Neural progenitor cell (in vitro differentiated cells): ENCODE data around the gene TMC4. TPM values are rescaled to one million over a fixed set of nuclear protein-coding genes. Genes with fewer than 3 reads are reported as not detected.

Experiments used
- DNase-seq: peaks from one replicate; pipeline ENCODE4 v3.0.0-alpha.2; 2016; ENCODE audit warnings: low spot score
- H2AFZ ChIP-seq: fragments of 200-600 bp; sonication (generic); replicated peaks from 2 replicates; pipeline ENCODE4 v1.6.1; 2016; ENCODE audit warnings: antibody characterized with exemption
- H3F3A ChIP-seq: fragments of 200-600 bp; sonication (generic); 2 replicates; pipeline ENCODE4 v1.6.1; 2016; ENCODE audit warnings: antibody characterized with exemption, low read depth
- H3K27ac ChIP-seq: fragments of 200-600 bp; sonication (generic); 2 replicates; pipeline ENCODE4 v1.5.1; 2016; ENCODE audit warnings: mild to moderate bottlenecking
- H3K27me3 ChIP-seq: fragments of 200-600 bp; sonication (generic); 2 replicates; pipeline ENCODE4 v1.6.1; 2016; ENCODE audit warnings: mild to moderate bottlenecking, moderate library complexity
- H3K36me3 ChIP-seq: fragments of 200-600 bp; sonication (generic); 2 replicates; pipeline ENCODE4 v1.5.1; 2016
- H3K4me1 ChIP-seq: fragments of 200-600 bp; sonication (generic); 2 replicates; pipeline ENCODE4 v1.6.1; 2016; ENCODE audit warnings: mixed run types
- H3K4me2 ChIP-seq: fragments of 200-600 bp; sonication (generic); 2 replicates; pipeline ENCODE4 v1.6.1; 2016
- H3K4me3 ChIP-seq: fragments of 200-600 bp; sonication (generic); 2 replicates; pipeline ENCODE4 v1.5.1; 2016
- H3K79me2 ChIP-seq: fragments of 200-600 bp; sonication (generic); 2 replicates; pipeline ENCODE4 v1.6.1; 2016; ENCODE audit warnings: low read depth
- H3K9ac ChIP-seq: fragments of 200-600 bp; sonication (generic); 2 replicates; pipeline ENCODE4 v1.6.1; 2016
- H3K9me3 ChIP-seq: fragments of 200-600 bp; sonication (generic); 2 replicates; pipeline ENCODE4 v1.5.1; 2016; ENCODE audit warnings: low read depth
- H4K20me1 ChIP-seq: fragments of 200-600 bp; sonication (generic); 2 replicates; pipeline ENCODE4 v1.6.1; 2016; ENCODE audit warnings: low read depth
- H3K27ac Mint-ChIP-seq: 3 replicates; pipeline ENCODE4 v1.8.0; 2021; ENCODE audit warnings: mixed read lengths
- H3K27me3 Mint-ChIP-seq: 2 replicates; pipeline ENCODE4 v1.8.0; 2022; ENCODE audit warnings: low read depth, mild to moderate bottlenecking, inconsistent platforms, moderate library complexity, mixed read lengths; ENCODE audit not compliant: insufficient read depth
- H3K36me3 Mint-ChIP-seq: 3 replicates; pipeline ENCODE4 v1.8.0; 2021; ENCODE audit warnings: mixed read lengths
- H3K4me1 Mint-ChIP-seq: 3 replicates; pipeline ENCODE4 v1.8.0; 2021; ENCODE audit warnings: mixed read lengths
- H3K4me3 Mint-ChIP-seq: 3 replicates; pipeline ENCODE4 v1.8.0; 2021; ENCODE audit warnings: mild to moderate bottlenecking, moderate library complexity, mixed read lengths
- H3K9me3 Mint-ChIP-seq: 3 replicates; pipeline ENCODE4 v1.8.0; 2020; ENCODE audit warnings: mixed read lengths
- EZH2 ChIP-seq: fragments of 200-600 bp; sonication (generic); IDR thresholded peaks from 2 replicates; pipeline ENCODE4 v1.6.1; 2017; ENCODE audit warnings: antibody characterized with exemption, mild to moderate bottlenecking, moderate library complexity
- EZH2phosphoT487 ChIP-seq: fragments of 200-600 bp; sonication (generic); IDR thresholded peaks from 2 replicates; pipeline ENCODE4 v1.6.1; 2017; ENCODE audit warnings: antibody characterized with exemption
- total RNA-seq: library from RNA; depleted of rRNA; stranded (reverse); fragments of >200 nt; gene quantifications from 2 replicates; pipeline ENCODE4 v1.2.3, GENCODE V29; 2015; ENCODE audit warnings: low replicate concordance
- TF ChIP-seq, protein P1 (sequence below): fragments of 200-600 bp; sonication (generic); IDR thresholded peaks from 2 replicates; pipeline ENCODE4 v1.5.1; 2017; ENCODE audit warnings: antibody characterized with exemption, mild to moderate bottlenecking

Gene TMC4
- total RNA-seq, 1 donor from 2014 or later: not detected

DNA sequence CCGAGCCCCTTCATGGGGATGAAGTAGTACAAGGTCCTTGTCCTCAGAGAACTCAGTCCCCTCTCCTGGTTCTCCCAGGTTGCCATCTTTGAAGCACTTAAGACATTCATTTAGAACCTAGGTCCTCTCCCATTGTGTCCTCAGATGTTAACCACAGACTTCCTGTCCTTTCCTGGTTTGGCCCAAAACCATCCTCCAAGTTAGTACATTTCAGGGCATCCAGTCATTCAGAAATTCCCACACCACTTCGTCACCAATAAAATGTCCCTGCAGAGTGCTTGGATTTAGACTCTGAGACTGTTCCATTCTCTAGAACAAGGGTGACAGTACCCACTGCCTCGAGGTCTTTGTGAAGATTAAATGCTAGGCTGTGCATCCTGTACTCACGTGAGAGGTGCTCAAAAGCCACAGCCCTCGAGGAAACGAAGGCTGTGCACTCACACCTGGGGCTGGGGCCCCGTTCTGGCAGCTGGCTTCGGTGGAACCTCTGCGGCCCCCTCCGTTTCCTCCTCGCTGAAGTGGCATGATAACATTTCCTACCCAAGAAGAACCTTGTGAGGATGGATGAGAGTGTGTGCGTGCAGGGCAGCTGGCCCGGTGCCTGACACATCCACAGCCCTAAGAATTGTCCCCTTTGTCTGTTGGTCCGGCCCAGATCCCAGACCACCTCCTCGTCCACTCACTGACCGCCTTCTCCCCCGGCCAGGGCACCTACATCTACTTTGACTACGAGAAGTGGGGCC is 18.2 kb downstream of the TMC4 start:
- Mint-ChIP-seq H3K36me3 (peaks cover 26% of the 10 kb centered on the region), H3K27ac (peak overlapping the region; percentile 25), H3K4me1 (peaks cover 5% of the 10 kb centered on the region), H3K9me3 (peaks cover under 1% of the 10 kb centered on the region), H3K4me3 (peak overlapping the region; percentile 52), H3K27me3 (peaks cover 7% of the 10 kb centered on the region)
- H3K27me3 ChIP-seq: no peaks in the 10 kb centered on the region
- no peak overlapping the region for H3K9ac ChIP-seq
- no peaks in the 10 kb centered on the region for H3K9me3 ChIP-seq
- H3K36me3 ChIP-seq: no peaks in the 10 kb centered on the region
- no peak overlapping the region for H3K4me2 ChIP-seq
- H3F3A ChIP-seq: peaks cover 44% of the 10 kb centered on the region
- DNase-seq: no peak
- H3K79me2 ChIP-seq: peaks cover 9% of the 10 kb centered on the region
- peaks cover 4% of the 10 kb centered on the region for H3K4me1 ChIP-seq
- TF ChIP-seq EZH2phosphoT487: no peak
- no peak for TF ChIP-seq EZH2
- TF ChIP-seq, protein P1, sequence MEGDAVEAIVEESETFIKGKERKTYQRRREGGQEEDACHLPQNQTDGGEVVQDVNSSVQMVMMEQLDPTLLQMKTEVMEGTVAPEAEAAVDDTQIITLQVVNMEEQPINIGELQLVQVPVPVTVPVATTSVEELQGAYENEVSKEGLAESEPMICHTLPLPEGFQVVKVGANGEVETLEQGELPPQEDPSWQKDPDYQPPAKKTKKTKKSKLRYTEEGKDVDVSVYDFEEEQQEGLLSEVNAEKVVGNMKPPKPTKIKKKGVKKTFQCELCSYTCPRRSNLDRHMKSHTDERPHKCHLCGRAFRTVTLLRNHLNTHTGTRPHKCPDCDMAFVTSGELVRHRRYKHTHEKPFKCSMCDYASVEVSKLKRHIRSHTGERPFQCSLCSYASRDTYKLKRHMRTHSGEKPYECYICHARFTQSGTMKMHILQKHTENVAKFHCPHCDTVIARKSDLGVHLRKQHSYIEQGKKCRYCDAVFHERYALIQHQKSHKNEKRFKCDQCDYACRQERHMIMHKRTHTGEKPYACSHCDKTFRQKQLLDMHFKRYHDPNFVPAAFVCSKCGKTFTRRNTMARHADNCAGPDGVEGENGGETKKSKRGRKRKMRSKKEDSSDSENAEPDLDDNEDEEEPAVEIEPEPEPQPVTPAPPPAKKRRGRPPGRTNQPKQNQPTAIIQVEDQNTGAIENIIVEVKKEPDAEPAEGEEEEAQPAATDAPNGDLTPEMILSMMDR: no peak
- H3K27ac ChIP-seq: no peak overlapping the region
- H4K20me1 ChIP-seq: peaks cover 29% of the 10 kb centered on the region
- H2AFZ ChIP-seq: no peak overlapping the region
- no peak overlapping the region for H3K4me3 ChIP-seq

DNA sequence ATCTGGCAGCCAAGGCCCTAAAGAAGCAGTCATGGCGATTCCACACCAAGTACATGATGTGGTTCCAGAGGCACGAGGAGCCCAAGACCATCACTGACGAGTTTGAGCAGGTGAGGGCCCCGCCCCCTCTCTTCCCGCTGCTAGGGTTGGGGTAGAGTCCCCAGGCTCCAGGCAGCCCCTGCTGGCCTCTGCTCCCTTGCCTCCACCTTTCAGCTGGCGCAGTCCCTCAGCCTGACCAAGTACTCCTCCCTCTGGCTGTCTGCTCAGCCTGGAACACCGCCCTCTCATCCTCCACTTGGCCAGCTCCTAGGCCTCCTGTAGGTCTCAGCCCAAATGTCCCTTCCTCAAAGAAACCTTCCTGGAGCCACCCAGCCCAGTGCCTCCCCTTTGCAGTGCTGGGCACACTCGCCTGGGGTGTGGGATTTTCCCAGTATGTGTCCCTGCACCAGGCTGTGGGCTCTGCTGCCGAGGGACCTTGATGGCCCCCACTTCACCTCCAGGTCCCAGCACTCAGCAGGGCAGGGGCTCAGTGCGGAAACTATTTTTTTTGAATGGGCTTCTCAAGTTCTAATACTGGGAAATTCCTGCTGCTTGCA is 19.1 kb downstream of the TMC4 start:
- Histone ChIP-seq H3K4me1 (peaks cover 1% of the 10 kb centered on the region), H3F3A (peaks cover 37% of the 10 kb centered on the region), H3K9ac (no peak overlapping the region), H4K20me1 (peaks cover 27% of the 10 kb centered on the region), H3K9me3 (no peaks in the 10 kb centered on the region), H3K36me3 (no peaks in the 10 kb centered on the region), H3K27ac (no peak overlapping the region), H2AFZ (no peak overlapping the region), H3K79me2 (peaks cover 6% of the 10 kb centered on the region), H3K4me3 (no peak overlapping the region), H3K27me3 (no peaks in the 10 kb centered on the region), H3K4me2 (no peak overlapping the region)
- Mint-ChIP-seq H3K27me3 (peaks cover 7% of the 10 kb centered on the region), H3K27ac (no peak overlapping the region), H3K36me3 (peaks cover 32% of the 10 kb centered on the region), H3K4me1 (peaks cover 3% of the 10 kb centered on the region), H3K9me3 (no peaks in the 10 kb centered on the region), H3K4me3 (peak overlapping the region; percentile 48)
- DNase-seq: no peak
- TF ChIP-seq, protein P1: no peak
- TF ChIP-seq EZH2phosphoT487 (no peak), EZH2 (no peak)

DNA sequence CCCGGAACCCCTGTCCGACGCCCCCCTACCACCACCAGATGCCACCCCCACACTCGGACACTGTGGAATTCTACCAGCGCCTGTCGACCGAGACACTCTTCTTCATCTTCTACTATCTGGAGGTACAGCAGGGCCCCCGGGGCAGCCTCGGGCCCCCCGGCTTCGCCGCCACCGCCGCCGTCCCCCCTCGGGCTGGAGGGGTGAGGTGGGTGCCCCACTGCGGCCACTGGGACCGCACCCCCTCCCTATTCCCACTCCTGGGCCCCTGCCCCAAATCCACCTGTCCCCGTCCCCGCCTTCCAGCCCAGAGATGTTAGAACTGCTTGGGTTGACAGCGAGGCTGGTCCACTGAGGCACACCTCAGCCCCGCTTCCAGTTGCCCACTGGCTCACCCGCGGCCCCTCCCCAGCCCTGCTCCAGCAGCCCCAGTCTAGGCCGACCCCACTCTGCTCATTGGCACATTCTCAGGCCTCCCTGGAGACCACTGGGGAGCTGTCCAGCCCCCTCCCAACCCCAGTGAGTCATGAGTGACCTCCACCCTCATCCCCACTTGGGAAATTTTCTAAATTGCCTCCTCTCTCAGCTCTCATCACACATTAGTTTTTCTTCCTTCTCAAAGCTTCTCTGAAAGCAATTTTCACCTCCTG is 20.0 kb downstream of the TMC4 start:
- Mint-ChIP-seq H3K4me3 (peak overlapping the region; percentile 9), H3K9me3 (no peaks in the 10 kb centered on the region), H3K27me3 (peaks cover 7% of the 10 kb centered on the region), H3K4me1 (no peaks in the 10 kb centered on the region), H3K36me3 (peaks cover 34% of the 10 kb centered on the region), H3K27ac (no peak overlapping the region)
- Histone ChIP-seq H4K20me1 (peaks cover 27% of the 10 kb centered on the region), H3F3A (peaks cover 32% of the 10 kb centered on the region), H3K79me2 (no peaks in the 10 kb centered on the region), H3K36me3 (no peaks in the 10 kb centered on the region), H3K4me1 (no peaks in the 10 kb centered on the region), H2AFZ (no peak overlapping the region), H3K4me2 (no peak overlapping the region), H3K9me3 (no peaks in the 10 kb centered on the region), H3K27ac (no peak overlapping the region), H3K4me3 (no peak overlapping the region), H3K27me3 (no peaks in the 10 kb centered on the region), H3K9ac (no peak overlapping the region)
- no peak for DNase-seq
- no peak for TF ChIP-seq EZH2
- TF ChIP-seq EZH2phosphoT487: no peak
- TF ChIP-seq, protein P1: no peak
